Measurements from ENCODE around the gene LHFPL4.
"Not testable (repeated sequence)": the region's sequence is repeated elsewhere in the genome, so short reads cannot be mapped to it uniquely, and the experiment has no call there.

Gene LHFPL4

GRCh38 chr3:9553021-9553947 is at the start of gene LHFPL4:
LHFPL4 (minus strand) TSS chr3:9553822; CDS start chr3:9552679, 1,143 bp downstream.
- no peak for DNase-seq (ENCODE audit: low read depth in 2 of 2)

- no peak for DNase-seq (ENCODE audit: low read depth in 2 of 2)
These were observed 49.0 kb upstream of the LHFPL4 start for GRCh38 chr3:9602620-9603019.

GRCh38 chr3:9601006-9601581 is 47.5 kb upstream of the LHFPL4 start:
- not testable (repeated sequence) for DNase-seq (ENCODE audit: low read depth in 2 of 2)

- DNase-seq (ENCODE audit: low read depth in 2 of 2), result peak in 1 of 2 donors; percentile 0
These were observed 47.0 kb upstream of the LHFPL4 start for GRCh38 chr3:9600597-9600996.

GRCh38 chr3:9598783-9599387 is 45.3 kb upstream of the LHFPL4 start:
- no peak for DNase-seq (ENCODE audit: low read depth in 2 of 2)

GRCh38 chr3:9595877-9596276 is 42.3 kb upstream of the LHFPL4 start:
- no peak for DNase-seq (ENCODE audit: low read depth in 2 of 2)

- DNase-seq (ENCODE audit: low read depth in 2 of 2), result not testable (repeated sequence)
These were observed 38.2 kb upstream of the LHFPL4 start for GRCh38 chr3:9591781-9592180.

GRCh38 chr3:9590282-9590791 is 36.7 kb upstream of the LHFPL4 start:
- no peak for DNase-seq (ENCODE audit: low read depth in 2 of 2)

GRCh38 chr3:9583792-9584191 is 30.2 kb upstream of the LHFPL4 start:
- no peak for DNase-seq (ENCODE audit: low read depth in 2 of 2)

- DNase-seq (ENCODE audit: low read depth in 2 of 2), result no peak
These were observed 29.7 kb upstream of the LHFPL4 start for GRCh38 chr3:9583371-9583770.

GRCh38 chr3:9582332-9582731 is 28.7 kb upstream of the LHFPL4 start:
- no peak for DNase-seq (ENCODE audit: low read depth in 2 of 2)

GRCh38 chr3:9581742-9582141 is 28.1 kb upstream of the LHFPL4 start:
- DNase-seq (ENCODE audit: low read depth in 2 of 2), result no peak

GRCh38 chr3:9569054-9569453 is 15.4 kb upstream of the LHFPL4 start:
- DNase-seq (ENCODE audit: low read depth in 2 of 2), result no peak

- no peak for DNase-seq (ENCODE audit: low read depth in 2 of 2)
These were observed 11.7 kb upstream of the LHFPL4 start for GRCh38 chr3:9565316-9565715.

- DNase-seq (ENCODE audit: low read depth in 2 of 2), result no peak
These were observed 10.2 kb upstream of the LHFPL4 start for GRCh38 chr3:9563851-9564250.

GRCh38 chr3:9560056-9560455 is 6.4 kb upstream of the LHFPL4 start:
- not testable (repeated sequence) for DNase-seq (ENCODE audit: low read depth in 2 of 2)

- DNase-seq (ENCODE audit: low read depth in 2 of 2), result no peak
These were observed 409 bp upstream of the LHFPL4 start for GRCh38 chr3:9553948-9554513.

- no peak for DNase-seq (ENCODE audit: low read depth in 2 of 2)
These were observed 1.2 kb downstream of the LHFPL4 start for GRCh38 chr3:9552252-9552999.

- DNase-seq (ENCODE audit: low read depth in 2 of 2), result no peak
These were observed 2.6 kb downstream of the LHFPL4 start for GRCh38 chr3:9550999-9551398.

- DNase-seq (ENCODE audit: low read depth in 2 of 2), result no peak
These were observed 4.0 kb downstream of the LHFPL4 start for GRCh38 chr3:9549600-9549999.

GRCh38 chr3:9548991-9549390 is 4.6 kb downstream of the LHFPL4 start:
- no peak for DNase-seq (ENCODE audit: low read depth in 2 of 2)
